Measurements from ENCODE around the gene CLEC3A.

GRCh38 chr16:78002915-78003538 is 19.3 kb upstream of the CLEC3A start:
- peak; percentile 96 for TF ChIP-seq CTCF (conservative IDR thresholded peaks at IDR 0.05; ENCODE audit: low read length)
- TF ChIP-seq EZH2phosphoT487 (IDR thresholded peaks at IDR 0.05; ENCODE audit: borderline replicate concordance) = no peak

Measured in Loucy (cell line).